ENCODE measurements around the gene RRP9. TPM values are rescaled to one million over a fixed set of nuclear protein-coding genes. Genes with fewer than 3 reads are reported as not detected.

The RRP9 gene
- total RNA-seq, 1 experiment from 2014 or later: 71.3 TPM

GRCh38 chr3:51931756-51932155 is 9.9 kb downstream of the RRP9 start:
- DNase-seq (ENCODE audit: low read depth, low spot score) (no peak), ATAC-seq (no peak)
- H3K27ac ChIP-seq (ENCODE audit: low read depth, low read length): no peak overlapping the region
- no peaks in the 10 kb centered on the region for H3K9me2 ChIP-seq (ENCODE audit: insufficient read depth)
- no peaks in the 10 kb centered on the region for H3K27me3 ChIP-seq (ENCODE audit: insufficient read depth, low read length)
- H3K4me1 ChIP-seq (ENCODE audit: control insufficient read depth in 1 of 2, insufficient read depth in 2 of 2, low read length in 2 of 2): no peaks in the 10 kb centered on the region
- H3K4me3 ChIP-seq (replicated peaks in 1 of 2; ENCODE audit: low read depth in 1 of 2, low read length in 2 of 2): no peak overlapping the region
- H2AFZ ChIP-seq (ENCODE audit: low read depth, low read length, poor library complexity, severe bottlenecking): no peak overlapping the region
- H3K4me2 ChIP-seq (ENCODE audit: low read length): no peak overlapping the region
- intact Hi-C loops (cut with micrococcal nuclease): no loop called here
- CTCF ChIA-PET: interaction anchor here (1.1 kb wide), 1 partner anchor 10 kb away, joined by 6 read pairs; the partner anchor contains the start of gene RRP9
- peaks cover 4% of the 10 kb centered on the region; the same call in 1 of the 2 replicates for H3K79me2 ChIP-seq (ENCODE audit: insufficient read depth, low read length)
- peaks cover 21 to 39% of the 10 kb centered on the region in 2 experiments; a peak in 3 of 4 replicates for H3K36me3 ChIP-seq (ENCODE audit: control insufficient read depth in 1 of 2, insufficient read depth in 2 of 2, low read length in 2 of 2)
- no peak for TF ChIP-seq YY1 (IDR thresholded peaks at IDR 0.05; ENCODE audit: extremely low read depth, insufficient replicate concordance, low read depth, low read length)
- no peak for TF ChIP-seq MAX (IDR thresholded peaks at IDR 0.05)
- TF ChIP-seq SRF (IDR thresholded peaks at IDR 0.05; ENCODE audit: low read depth): no peak
- no peak for TF ChIP-seq SP1 (IDR thresholded peaks at IDR 0.05; ENCODE audit: low read depth)
- TF ChIP-seq ELF1 (IDR thresholded peaks at IDR 0.05; ENCODE audit: borderline replicate concordance, low read depth): no peak
- TF ChIP-seq EZH2 (IDR thresholded peaks at IDR 0.05): no peak
- TF ChIP-seq RAD21 (IDR thresholded peaks at IDR 0.05; ENCODE audit: low read depth): no peak
- no peak for TF ChIP-seq POLR2A (IDR thresholded peaks at IDR 0.05; ENCODE audit: borderline replicate concordance, extremely low read depth, insufficient read depth, insufficient read length)
- TF ChIP-seq, protein P1, sequence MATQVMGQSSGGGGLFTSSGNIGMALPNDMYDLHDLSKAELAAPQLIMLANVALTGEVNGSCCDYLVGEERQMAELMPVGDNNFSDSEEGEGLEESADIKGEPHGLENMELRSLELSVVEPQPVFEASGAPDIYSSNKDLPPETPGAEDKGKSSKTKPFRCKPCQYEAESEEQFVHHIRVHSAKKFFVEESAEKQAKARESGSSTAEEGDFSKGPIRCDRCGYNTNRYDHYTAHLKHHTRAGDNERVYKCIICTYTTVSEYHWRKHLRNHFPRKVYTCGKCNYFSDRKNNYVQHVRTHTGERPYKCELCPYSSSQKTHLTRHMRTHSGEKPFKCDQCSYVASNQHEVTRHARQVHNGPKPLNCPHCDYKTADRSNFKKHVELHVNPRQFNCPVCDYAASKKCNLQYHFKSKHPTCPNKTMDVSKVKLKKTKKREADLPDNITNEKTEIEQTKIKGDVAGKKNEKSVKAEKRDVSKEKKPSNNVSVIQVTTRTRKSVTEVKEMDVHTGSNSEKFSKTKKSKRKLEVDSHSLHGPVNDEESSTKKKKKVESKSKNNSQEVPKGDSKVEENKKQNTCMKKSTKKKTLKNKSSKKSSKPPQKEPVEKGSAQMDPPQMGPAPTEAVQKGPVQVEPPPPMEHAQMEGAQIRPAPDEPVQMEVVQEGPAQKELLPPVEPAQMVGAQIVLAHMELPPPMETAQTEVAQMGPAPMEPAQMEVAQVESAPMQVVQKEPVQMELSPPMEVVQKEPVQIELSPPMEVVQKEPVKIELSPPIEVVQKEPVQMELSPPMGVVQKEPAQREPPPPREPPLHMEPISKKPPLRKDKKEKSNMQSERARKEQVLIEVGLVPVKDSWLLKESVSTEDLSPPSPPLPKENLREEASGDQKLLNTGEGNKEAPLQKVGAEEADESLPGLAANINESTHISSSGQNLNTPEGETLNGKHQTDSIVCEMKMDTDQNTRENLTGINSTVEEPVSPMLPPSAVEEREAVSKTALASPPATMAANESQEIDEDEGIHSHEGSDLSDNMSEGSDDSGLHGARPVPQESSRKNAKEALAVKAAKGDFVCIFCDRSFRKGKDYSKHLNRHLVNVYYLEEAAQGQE (IDR thresholded peaks at IDR 0.05; ENCODE audit: low read depth): no peak
- TF ChIP-seq ZNF274 (IDR thresholded peaks at IDR 0.05; ENCODE audit: low read depth, low read length): no peak
- no peak for TF ChIP-seq FOSL1 (IDR thresholded peaks at IDR 0.05; ENCODE audit: low read depth)
- no peak for TF ChIP-seq TCF7L2 (IDR thresholded peaks at IDR 0.05; ENCODE audit: borderline replicate concordance, extremely low read depth, insufficient read depth, insufficient read length)
- no peak for TF ChIP-seq POLR2AphosphoS5 (IDR thresholded peaks at IDR 0.05; ENCODE audit: low read depth, low read length)
- TF ChIP-seq, protein P2, sequence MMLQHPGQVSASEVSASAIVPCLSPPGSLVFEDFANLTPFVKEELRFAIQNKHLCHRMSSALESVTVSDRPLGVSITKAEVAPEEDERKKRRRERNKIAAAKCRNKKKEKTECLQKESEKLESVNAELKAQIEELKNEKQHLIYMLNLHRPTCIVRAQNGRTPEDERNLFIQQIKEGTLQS (IDR thresholded peaks at IDR 0.05): no peak
- no peak for TF ChIP-seq EGR1 (IDR thresholded peaks at IDR 0.05; ENCODE audit: low read depth)
- POLR2A ChIA-PET: interaction anchor here (0.7 to 1.8 kb wide), 2 partner anchors 10 to 50 kb away, joined by 3 to 4 read pairs; partner anchors contain the start of gene RRP9
- no peaks in the 10 kb centered on the region for H4K20me1 ChIP-seq (ENCODE audit: insufficient read depth)
- BruUV-seq (replicated peaks): no TSS peak
- RAD21 ChIA-PET (ENCODE audit: low non-redundant PET in 1 of 2, low total read pairs in 2 of 2, uncharacterized antibody in 2 of 2, unreplicated experiment in 2 of 2): no interaction called here
- H3K9ac ChIP-seq (ENCODE audit: low read length): no peak overlapping the region
- H3K9me3 ChIP-seq (ENCODE audit: control insufficient read depth in 1 of 2, insufficient read depth in 1 of 2, low read depth in 1 of 2, low read length in 2 of 2): no peaks in the 10 kb centered on the region
